AG10803 (cell line): ENCODE data around the gene RABGGTA.
"Not testable (repeated sequence)": the region's sequence is repeated elsewhere in the genome, so short reads cannot be mapped to it uniquely, and the experiment has no call there.

ENCODE experiments used
- DNase-seq: peaks from one replicate; pipeline ENCODE4 v3.0.0; 2010; ENCODE audit warnings: low read depth
- H3K4me3 ChIP-seq: 2 replicates; pipeline ENCODE4 v1.5.1; 2011; ENCODE audit warnings: mild to moderate bottlenecking, low read length, control low read depth
- TF ChIP-seq, protein P1 (sequence below): conservative IDR thresholded peaks from 2 replicates; pipeline ENCODE4 v1.5.1; 2011; ENCODE audit warnings: mild to moderate bottlenecking, low read length, control low read depth, inconsistent platforms

Gene RABGGTA

GRCh38 chr14:24231263-24232120 is 39.9 kb downstream of the RABGGTA start:
- H3K4me3 ChIP-seq, result peak overlapping the region; percentile 96
- TF ChIP-seq, protein P1, sequence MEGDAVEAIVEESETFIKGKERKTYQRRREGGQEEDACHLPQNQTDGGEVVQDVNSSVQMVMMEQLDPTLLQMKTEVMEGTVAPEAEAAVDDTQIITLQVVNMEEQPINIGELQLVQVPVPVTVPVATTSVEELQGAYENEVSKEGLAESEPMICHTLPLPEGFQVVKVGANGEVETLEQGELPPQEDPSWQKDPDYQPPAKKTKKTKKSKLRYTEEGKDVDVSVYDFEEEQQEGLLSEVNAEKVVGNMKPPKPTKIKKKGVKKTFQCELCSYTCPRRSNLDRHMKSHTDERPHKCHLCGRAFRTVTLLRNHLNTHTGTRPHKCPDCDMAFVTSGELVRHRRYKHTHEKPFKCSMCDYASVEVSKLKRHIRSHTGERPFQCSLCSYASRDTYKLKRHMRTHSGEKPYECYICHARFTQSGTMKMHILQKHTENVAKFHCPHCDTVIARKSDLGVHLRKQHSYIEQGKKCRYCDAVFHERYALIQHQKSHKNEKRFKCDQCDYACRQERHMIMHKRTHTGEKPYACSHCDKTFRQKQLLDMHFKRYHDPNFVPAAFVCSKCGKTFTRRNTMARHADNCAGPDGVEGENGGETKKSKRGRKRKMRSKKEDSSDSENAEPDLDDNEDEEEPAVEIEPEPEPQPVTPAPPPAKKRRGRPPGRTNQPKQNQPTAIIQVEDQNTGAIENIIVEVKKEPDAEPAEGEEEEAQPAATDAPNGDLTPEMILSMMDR, result no peak
- no peak for DNase-seq

DNA sequence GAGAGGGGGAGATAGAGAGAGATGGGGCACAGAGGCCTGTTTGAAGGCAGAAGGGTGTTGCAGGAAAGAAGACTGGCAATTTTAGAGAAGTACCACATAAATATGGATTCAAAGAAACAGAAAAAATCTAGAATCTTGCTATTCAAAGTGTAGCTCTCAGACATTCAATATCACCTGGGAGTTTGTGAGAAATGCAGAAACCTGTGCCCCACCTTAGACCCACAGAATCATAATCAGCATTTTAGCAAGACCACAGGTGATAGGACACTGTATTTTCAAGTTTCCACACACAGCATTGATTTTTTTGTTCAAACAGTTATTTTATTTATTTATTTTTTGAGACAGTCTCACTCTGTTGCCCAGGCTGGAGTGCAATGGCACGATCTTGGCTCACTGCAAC is 42.5 kb downstream of the RABGGTA start:
- TF ChIP-seq, protein P1, result no peak
- H3K4me3 ChIP-seq, result no peak overlapping the region
- no peak for DNase-seq

DNA sequence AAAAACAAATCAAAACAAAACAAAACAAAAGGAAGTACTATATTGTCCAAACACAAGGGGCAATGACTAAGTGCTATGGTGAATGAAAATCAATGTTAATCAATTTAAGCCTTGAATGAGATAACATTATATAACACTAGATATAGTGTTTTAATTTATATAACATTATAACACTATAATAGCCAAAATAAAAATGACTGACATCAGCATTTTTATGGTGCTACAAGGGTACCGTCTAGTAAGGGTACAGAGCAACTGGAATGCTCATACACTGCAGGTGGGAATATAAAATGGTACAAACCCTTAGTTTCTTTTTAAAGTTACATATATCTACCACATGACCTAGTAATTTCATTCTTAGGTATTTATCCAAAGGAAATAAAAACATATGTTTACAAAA is 44.9 kb downstream of the RABGGTA start:
- no peak overlapping the region for H3K4me3 ChIP-seq
- TF ChIP-seq, protein P1, result no peak
- no peak for DNase-seq

DNA sequence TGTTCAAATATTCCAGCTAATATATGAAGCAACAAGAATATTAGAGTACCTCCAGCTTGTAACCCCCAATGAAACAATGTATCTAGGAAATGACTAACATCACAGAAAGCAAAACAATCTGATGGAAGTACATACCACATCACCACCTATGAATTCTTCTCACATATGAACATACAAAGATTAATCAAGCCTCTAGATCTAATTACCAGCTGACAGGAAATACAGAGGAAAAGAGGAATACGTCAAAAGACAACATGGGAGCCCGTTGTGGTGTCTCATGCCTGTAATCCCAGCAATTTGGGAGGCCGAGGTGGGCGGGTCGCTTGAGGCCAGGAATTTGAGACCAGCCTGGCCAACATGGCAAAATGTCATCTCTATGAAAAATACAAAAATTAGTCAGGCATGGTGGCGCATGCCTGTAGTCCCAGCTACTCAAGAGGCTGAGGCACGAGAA is 46.8 kb downstream of the RABGGTA start:
- TF ChIP-seq, protein P1, result no peak
- DNase-seq, result peak; percentile 98
- H3K4me3 ChIP-seq, result no peak overlapping the region

DNA sequence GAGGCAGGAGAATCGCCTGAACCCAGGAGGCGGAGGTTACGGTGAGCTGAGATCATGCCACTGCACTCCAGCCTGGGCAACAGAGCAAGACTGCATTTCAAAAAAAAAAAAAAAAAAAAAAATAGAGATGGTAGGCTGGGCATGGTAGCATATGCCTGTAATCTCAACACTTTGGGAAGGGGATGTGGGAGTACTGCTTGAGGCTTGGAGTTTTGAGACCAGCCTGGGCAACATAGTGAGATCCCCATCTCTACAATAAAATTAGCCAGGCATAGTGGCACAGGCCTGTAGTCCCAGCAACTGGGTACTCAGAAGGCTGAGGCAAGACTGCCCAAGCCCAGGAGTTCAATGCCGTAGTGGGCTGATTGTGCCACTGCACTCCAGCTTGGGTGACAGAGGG is 48.4 kb downstream of the RABGGTA start:
- not testable (repeated sequence) for DNase-seq, H3K4me3 ChIP-seq

DNA sequence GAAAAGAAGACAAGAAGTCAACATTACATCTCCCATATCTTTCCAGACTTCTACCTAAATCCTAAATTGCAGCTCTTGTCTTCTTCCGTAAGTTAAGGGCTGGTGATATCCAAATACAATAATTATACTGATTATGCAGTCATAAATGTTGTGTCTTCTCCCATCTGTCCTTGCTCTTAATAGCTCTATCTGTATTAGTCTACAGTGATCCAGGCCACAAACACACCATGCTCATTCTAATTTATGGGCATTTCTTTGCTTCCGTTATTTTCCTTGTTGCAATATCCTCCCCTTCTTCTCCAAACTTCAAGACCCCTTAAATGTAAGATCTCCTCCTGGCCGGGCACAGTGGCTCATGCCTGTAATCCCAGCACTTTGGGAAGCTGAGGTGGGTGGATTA is 51.9 kb downstream of the RABGGTA start:
- no peak overlapping the region for H3K4me3 ChIP-seq
- no peak for DNase-seq
- TF ChIP-seq, protein P1, result no peak

DNA sequence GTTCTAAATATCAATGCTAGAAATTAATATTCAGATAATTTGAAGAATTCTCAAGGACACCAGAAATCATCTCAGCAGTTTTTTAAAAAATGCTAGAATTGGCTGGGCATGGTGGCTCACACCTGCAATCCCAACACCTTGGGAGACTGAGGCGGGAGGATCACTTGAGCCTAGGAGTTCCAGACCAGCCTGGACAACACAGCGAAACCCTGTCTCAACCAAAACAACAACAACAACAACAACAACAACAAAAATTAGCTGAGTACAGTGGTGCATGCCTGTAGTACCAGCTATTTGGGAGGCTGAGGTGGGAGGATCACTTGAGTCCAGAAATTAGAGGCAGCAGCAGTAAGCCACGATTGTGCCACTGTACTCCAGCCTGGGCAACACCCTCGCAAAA is 52.3 kb downstream of the RABGGTA start:
- no peak for DNase-seq
- H3K4me3 ChIP-seq, result no peak overlapping the region
- TF ChIP-seq, protein P1, result no peak

GRCh38 chr14:24216876-24217275 is 54.5 kb downstream of the RABGGTA start:
- not testable (repeated sequence) for DNase-seq, H3K4me3 ChIP-seq
